Heart left ventricle (tissue), 13 donors: ENCODE data around the gene CTAG1A.
"Not testable (repeated sequence)": the region's sequence is repeated elsewhere in the genome, so short reads cannot be mapped to it uniquely, and the experiment has no call there.

Experiments used
- CTCF ChIP-seq, 12 donors: fragments of 200-600 bp; sonication (generic) in 4 of 12; IDR thresholded peaks; one replicate each; pipeline versions ENCODE4 v1.5.0 to v1.8.0; 2018 to 2022; ENCODE audit warnings: antibody characterized with exemption in 12 of 12, mild to moderate bottlenecking in 5 of 12
- POLR2A ChIP-seq, 2 donors: fragments of 450-650 bp; IDR thresholded peaks; one replicate each; pipeline ENCODE4 v1.6.1; 2017; ENCODE audit warnings: antibody characterized with exemption in 2 of 2, mild to moderate bottlenecking in 2 of 2, moderate library complexity in 2 of 2
- donor health status: ischemic (EF 13 %, LVEDD 7.1; RV severe dilation, severe dysfunction).
- donor health status: DM: no; HTN: yes; CAD: no.
- donor health status: DM: no; HTN: no; CAD: no.
- donor health status: ischemic (EF 25% LVEDD 6.9; RV normal size, moderate dysfunction).
- donor health status: ischemic (EF 25% LVEDD 5.7; RV mildly dilated, moderate dysfunction).
- donor health status: ischemic (EF 35%, LVEDD 5.7; RV mildly dilated, moderate dysfunction).
- donor health status: nonischemic (EF 11% LVEDD 7.7; RV severe dilation, severe dysfunction).
- donor health status: DM: yes; HTN: yes; CAD: no.
- donor health status: PGD.
- donor health status: ischemic (EF 29% LVEDD 5.4; RV normal size, mild dysfunction).
- donor health status: nonischemic (EF 23%, LVEDD 6.1; RV moderate dilation, normal function).

DNA sequence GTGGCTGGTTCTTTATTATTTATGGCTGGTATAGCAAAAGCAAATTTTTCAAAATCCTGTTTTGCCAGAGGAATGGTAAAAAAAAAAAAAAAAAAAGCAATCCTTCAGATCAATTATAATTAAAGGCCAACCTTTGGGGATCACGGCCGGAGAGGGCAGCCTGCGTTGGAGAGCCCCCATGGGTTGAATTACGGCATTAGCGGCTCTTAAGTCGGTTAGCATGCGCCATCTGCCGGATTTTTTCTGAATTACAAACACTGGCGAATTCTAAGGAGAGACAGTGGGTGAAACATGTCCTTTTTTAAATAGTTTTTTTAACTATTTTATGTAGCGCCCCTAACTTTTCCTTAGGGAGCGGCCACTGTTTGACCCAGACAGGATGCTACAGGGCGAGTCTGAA, 28.7 kb downstream of the CTAG1A start:
- not testable (repeated sequence) for TF ChIP-seq CTCF, POLR2A (IDR thresholded peaks at IDR 0.05)
